NCI-H1417 treated with DMSO at 0.1 percent for 48 hours (cell line): ENCODE measurements around the gene MAEA.
"Not testable (repeated sequence)": the region's sequence is repeated elsewhere in the genome, so short reads cannot be mapped to it uniquely, and the experiment has no call there.

Experiments
- DNase-seq: peaks from one replicate; lab custom pipeline; 2025; lab: John Stamatoyannopoulos, UW

The MAEA gene

DNA sequence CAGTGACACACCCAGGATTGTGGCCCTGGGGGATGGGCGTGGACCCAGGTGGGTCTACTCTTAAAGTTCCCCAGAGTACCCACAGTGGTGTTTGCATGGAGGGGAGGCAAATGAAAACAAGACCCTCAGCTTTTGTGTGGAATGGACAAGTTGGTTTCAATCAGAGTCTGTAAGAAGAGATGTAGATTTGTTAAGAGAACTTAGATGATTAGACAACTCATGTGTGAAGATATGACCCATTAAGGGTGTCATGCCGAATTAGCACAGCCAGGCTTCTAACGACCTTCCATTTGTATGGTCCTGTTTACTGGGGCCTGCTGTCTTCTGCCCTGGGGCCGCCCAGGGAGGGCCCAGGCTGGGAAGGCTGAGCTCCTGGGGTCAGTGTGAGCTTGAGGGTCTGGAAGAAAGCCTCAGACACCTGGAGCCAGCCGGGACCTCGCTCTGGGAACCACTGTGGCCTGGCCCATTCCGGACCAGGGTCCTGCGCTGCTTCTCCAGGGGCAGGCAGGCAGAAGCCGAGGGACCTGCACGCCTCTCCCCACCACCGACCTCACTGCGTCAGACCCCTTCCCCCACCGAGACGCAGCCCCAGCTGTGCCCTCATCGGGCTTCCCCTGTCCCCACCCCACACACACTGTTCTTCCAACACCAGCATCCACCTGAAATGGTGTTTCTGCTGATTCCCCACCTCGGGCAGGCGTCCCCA is 77.7 kb downstream of the MAEA start:
- no peak for DNase-seq

DNA sequence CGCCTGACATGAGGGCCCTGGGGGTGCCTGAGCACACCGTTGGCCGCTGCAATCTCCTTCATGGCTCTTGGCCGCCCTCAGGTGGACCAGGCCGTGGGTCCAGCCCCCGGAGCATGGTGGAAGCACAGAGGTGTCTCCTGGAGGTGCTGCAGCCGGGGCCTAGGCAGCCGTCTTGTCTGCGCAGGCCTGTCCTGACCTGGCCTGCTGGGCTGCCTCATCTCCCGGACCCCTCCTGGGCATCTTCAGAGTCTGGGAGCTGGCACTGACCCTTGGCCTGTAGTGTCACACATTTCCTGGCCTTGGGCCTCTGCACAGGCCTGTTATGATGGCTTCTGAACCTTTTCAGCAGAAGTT is 78.2 kb downstream of the MAEA start:
- DNase-seq = no peak

DNA sequence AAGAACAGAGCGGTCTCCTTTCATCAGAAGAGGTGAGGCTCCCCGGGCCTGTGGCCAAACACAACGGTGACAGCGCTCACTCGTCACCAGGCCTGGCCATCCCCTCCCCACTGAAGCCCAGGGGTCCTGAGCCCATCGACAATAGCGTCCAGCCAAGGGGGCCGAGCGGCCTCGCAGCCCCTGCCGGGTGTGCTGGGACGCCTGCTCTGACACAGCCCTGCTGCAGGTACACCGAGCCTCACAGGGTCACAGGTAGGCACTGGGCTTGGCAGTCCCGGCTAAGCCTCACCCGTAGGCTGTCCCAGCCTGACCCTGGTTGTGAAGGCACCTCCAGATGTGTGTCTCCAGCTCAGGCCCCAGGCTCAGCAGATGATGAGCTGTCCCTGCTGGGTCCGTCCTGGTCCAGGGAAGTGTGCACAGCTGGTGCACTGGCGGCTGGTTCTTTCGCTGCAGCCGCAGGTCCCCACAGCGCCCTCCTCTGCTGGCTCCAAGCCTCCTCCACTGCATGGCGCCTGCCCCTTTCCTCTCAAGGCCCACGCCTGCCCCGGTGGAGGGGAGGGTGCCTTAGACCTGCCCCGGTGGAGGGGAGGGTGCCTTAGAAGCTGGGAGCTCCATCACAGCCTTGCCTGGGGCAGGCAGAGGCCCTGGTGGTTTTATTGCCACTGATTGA is 78.9 kb downstream of the MAEA start:
- no peak for DNase-seq

DNA sequence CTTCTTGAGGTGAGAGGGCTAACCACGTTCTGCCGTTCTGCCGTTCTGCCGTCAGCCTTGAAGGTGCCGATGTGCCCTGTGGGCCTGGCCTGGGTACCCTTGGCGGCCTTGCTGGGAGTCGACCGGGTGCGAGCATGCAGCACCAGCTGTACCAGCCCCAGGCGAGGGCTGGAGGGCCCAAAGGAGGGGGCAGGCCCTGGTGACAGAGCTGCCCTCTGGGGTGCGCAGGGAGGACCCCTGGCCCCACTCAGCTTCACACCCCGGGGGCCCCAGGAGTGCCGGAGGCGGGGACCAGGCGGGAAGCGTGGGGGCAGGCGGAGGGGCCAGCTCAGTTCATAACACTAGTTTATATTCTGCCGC is 79.4 kb downstream of the MAEA start:
- no peak for DNase-seq

DNA sequence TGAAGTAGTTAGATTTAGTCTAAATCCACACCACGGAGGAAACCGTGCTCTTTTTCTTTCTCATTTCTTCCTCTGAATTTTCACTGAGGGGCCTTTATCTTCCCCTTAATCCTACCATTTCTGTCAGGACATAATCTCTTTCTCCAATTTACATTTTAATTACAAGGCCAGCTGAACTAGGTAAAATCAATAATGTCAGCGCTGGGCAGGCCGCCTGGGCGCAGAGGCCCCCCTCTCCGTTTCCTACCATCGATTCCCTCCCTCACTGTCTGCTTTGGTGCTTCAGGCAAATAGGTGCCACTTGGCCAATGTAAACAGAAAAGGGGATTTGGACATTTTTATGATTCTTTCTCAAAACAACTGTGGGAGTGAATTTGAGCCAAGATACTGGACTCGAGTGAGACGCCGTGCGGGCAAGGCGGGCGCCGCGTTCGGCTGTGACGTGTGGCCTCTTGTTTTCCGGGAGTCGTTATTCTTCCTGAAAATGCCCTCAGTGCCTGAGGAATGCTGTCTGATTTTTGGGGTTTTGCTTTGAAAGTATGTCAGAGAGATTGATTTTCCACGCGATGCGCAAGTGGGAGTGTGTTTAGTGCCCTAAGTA is 79.9 kb downstream of the MAEA start:
- DNase-seq = no peak

DNA sequence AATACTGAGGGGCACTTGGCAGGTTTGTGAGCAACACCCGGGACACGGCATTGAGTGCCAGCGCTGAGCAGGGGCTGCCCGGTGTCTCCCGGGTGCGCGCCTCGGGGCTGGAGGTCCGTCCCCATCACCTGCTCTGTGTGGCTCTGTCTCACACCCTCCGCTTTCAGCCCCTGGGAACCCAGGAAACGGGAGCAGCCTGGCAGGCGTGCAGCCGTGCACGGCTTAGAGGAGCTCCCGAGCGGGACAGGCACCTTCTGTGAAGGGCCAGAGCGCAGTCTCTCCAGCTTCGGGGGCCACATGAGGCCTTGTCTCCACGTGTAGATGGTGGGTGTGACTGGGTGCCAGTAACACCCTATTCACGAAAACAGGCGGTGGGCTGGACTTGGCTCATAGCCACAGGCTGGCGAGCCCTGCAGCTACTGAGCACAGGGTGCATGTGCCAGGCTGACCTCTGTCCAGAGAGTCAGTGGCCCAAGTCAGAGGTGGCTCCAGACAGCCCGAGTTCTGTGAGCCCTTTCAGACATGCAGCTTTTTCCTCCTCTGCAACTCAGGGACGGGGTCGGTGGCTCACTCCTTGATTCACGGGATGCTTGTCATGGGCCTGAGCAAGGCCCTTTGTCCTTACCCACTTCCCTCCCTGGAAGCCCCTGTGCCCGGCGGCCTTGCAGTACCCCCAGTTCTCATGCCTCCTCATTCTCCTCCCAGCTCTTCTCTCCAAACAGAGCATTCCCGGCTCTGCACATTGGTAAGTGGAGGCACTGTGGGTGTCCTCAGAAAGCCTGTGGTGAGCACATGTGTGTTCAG is 80.8 kb downstream of the MAEA start:
- DNase-seq = no peak

DNA sequence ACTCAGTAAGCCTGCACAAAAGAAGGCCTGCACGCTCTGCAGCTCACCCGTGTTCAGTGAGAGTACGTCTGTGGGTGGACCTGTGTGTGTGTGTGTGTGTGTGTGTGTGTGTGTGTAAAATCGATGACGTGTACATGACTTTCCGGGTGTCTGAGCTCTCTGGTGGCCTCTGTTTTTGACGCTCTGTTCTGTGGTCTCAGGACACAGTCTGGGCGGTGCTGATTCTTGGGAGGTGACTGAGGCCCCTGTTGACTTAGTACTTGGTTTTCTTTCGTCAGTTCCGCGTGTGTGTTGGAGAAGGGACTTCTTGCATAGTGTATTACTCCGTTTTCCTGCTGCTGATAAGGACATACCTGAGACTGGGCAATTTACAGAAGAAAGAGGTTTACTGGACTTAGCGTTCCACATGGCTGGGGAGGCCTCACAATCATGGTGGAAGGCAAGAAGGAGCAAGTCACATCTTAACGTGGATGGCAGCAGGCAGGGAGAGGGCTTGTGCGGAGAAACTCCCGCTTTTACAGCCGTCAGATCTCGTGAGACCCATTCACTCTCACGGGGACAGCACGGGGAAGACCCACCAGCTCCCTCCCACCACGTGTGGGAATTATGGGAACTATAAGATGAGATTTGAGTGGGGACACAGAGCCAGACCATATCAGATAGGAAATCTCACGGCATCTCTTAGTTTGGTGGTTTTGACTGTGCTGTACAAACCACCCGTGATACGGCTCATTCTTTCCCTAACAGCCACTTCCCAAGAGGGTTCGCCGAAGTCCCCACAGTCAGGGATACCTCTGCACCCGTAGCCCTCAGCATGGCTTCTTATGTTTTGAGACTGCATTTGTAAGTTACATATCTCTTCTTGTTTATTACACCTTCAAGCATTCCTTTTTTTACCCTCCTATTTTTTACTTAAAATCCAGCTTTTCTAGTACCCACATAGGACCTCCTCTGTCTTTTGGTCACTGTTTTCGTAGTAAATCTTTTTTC is 81.8 kb downstream of the MAEA start:
- no peak for DNase-seq

DNA sequence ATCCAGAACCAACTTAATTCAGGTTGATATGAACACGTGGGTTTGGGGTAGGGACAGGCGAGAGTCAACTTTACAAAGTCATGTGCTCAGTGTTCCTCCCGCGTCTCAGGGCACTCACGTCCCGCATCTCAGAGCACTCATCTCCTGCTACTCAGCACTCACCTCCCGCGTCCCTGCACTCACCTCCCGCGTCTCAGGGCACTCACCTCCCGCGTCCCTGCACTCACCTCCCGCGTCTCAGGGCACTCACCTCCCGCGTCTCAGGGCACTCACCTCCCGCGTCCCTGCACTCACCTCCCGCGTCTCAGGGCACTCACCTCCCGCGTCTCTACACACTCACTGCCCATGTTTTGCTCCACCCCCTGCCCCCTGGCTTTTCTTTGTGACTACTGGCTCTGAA is 82.9 kb downstream of the MAEA start:
- DNase-seq = not testable (repeated sequence)

DNA sequence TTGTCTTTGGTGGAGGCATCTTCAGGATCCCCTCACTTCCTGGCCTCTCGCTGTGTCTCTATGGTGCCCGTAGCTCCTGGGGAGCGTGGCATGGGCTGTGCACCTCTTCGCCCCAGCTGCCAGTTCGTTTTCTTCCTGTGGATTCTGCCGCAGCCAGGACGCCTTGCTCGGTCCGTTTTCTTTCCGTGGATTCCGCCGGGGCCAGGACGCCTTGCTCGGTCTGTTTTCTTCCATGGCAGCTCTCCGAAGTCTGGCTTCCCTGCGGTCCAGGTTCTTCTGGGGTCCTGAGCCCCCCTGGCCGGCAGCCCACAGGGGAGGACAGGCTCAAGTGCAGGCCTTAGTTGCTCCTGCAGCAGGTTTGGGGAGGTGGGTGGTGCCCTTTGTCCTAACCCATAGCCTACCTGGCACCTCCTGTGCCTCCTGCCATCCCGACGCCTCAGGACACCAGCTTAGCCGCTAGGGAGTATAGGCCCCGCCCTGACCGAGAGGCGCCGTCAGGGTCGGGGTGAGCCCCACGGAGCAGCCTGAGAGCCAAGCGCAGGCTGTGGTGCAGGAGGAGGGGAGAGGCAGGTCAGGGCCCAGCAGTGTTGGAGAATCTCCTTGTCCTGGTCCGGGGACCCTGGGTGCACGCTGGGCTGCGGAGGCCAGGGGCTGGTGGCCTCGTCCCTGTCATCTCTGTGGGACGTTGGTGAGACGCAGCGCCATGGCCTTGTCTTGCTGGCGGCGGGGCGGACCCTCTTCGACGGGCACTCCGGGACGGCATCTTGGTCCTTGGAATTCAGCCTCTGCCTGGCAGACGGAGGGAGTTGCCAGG is 84.4 kb downstream of the MAEA start:
- no peak for DNase-seq

DNA sequence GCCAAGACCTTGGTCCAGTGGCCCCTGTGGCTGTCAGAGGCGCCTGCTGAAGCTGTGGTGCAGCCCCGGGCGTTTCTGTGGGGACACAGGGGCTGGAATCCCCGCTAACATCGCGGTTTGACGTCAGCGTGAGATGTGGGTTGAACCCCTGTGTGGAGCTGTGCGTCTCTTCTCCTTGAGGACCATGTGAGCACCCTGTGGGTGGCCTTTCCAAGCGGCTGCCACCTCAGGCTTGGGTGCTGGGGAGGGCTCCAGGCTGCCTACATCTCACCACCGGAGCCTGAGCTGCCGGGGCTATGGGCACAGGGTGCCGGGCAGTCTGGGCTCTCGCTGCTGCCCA is 85.0 kb downstream of the MAEA start:
- DNase-seq = no peak

DNA sequence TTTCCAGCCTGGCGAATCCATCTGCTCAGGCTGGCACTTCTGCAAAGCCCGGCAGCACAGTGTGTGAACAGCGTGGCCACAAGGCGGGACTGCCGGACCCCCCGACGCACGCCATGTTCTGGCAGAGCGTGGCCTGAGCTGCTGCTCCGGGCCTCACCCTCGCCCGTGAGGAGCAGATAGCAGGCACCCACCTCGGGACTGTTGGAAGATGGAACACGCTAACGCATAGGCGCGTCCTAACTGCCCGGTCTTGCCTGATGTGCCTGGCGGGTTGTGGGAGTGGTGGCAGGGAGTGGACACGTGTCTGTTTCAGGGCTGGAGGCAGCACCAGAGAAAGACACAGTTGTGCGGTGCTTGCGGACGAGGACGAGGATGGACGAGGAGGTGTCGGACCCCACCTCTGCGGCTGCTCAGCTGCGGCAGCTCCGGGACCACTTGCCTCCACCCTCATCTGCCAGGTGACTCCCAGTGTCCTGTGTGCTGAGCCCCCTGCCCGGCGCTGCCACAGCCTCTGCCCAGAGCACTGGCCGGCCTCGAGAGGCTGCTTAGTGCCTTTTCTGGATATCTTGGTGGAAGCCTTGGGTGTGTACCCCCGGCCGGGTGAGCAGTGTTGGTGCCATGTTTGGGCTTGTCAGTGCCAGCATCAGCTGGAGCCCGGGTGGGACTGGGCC is 85.5 kb downstream of the MAEA start:
- no peak for DNase-seq

DNA sequence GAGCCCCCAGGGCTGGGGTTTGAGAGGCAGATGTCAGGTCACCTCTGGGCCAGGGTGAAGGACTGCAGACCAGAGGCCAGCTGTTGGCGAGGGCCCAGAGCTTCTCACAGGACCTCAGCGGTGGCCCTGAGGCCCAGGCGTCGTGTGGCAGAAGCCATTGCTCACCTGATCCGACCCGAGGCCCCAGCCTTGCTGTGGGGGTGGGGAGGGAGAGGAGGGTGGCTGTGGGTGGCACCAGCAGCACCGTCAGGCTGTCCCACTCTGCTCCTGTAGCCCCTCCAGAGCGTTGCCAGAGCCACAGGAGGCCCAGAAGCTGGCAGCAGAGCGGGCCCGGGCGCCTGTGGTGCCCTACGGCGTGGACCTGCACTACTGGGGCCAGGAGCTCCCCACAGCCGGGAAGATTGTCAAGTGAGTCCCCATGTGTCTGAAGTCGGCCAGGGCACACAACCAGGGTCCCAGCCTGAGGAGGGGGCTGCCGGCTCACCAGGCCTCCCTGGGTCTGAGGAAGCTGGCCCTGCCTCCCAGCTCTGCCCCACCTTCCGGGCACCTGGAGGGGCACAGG is 86.2 kb downstream of the MAEA start:
- no peak for DNase-seq

DNA sequence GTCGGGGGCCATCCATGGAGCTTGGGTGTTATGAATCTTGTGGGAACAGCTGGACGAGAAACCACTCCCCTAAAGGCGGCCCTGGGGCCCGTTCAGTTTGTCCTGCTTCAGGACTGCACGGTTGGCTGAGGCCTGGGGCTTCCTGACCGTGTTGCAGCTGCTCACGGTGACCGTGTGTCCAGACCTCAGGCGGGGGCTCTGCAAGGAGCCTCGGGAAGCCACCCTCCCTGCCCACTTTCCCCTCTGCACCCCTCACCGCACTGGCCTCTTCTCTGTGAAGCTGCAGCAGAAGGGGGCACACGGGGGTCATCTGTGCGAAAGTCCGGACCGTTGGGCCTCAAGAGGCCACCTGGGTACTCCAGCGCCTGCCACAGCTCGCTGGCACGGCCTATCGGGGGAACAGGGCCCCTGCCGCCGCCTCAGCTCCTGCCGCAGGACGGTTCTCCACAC is 86.7 kb downstream of the MAEA start:
- DNase-seq = no peak

DNA sequence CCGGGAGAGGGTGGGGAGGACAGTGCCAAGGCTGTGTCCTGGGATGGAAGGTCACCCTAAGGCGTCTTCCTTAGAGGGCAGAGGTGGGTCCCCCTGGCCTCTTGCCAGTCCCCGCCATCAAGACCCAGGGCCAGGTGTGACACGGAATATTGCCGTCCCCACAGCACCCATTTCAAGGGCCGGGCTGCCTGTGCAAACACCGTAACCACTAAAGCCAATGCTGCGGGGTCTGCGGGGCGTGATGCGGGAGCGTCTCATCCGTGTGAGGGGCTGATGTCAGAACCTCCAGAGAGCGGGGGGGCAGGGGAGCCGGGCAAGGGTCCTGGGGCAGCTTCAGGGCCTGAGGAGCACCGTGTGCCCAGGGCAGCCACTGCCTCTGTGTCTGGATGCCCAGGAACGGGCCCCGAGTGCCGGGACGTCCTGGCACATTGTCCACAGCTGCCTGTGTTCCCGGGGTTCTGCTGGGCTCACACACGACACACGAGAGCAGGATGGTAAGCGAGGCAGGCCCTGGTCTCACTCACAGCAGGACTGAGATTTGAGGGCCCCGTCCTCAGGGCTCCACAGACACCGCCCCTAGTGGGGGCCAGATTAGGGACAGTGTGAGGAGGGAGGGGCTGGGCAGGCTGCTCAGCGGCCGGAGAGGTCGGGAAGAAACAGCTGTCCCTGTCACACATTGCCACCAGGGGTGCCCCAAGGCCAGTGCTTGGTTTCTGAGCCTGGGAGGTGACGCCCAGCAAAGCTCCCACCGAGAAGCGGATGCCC is 87.3 kb downstream of the MAEA start:
- no peak for DNase-seq

DNA sequence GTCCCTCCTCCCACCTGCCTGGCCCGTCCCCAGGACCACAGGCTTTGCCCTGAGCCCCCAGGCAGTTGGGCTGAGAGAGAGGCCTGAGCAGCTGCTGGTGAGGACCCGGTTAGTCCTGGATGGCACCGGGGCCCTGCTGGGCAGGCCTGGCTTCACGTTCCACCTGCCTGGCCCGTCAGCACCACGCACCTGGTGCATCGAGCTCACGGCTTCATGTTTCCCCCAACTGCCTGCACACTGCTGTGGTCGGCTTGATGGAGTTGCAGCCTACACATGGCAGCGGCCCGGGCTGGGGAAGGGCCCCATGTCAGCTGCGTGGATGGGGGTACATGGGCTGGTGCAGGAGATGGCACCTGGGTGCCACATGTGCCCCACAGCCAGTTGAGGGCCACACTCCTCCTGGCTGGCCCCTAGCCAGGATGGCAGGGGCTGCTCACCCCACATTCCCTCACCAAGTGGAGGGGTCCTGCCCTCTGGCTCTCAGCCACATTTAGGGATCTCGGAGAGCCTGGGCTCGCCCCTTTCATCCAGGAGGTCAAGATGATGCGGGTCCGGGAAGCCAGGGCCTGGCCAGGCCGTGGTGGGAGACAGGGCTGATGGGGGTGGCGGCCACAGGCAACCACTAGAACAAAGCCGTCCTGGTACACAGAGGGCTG is 88.0 kb downstream of the MAEA start:
- DNase-seq = no peak

DNA sequence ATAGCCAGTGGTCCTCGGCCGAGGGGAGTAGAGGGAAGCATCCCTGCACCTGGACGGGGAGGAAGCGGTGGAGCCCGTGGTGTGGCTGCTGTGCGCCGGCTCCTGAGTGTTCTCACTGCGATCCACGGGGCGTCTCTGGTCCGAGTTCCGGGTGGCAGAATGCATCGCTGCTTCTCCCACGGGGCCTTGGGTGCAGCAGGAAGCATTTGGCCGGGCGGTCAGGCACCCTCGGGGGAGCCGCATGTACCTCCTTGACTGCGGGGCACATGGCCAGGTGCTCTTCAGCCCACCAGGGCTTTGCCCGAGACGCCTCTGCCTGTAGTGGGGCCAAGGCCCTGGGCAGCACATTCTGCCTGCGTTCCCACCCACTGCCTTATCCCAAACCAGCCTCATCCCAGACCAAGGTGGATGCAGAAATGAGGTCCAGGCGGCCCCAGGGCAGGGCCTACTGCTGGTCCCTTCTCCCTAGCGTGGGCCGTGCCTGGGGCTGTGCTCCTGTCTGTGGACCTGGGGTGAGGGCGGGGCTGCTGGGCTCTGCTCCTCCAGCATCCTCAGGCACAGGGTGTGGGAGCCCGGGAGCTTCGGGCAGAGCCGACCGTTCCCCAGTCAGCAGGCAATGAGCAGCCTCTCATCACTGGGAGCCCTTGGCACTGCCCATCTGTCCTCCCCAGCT is 89.0 kb downstream of the MAEA start:
- no peak for DNase-seq

DNA sequence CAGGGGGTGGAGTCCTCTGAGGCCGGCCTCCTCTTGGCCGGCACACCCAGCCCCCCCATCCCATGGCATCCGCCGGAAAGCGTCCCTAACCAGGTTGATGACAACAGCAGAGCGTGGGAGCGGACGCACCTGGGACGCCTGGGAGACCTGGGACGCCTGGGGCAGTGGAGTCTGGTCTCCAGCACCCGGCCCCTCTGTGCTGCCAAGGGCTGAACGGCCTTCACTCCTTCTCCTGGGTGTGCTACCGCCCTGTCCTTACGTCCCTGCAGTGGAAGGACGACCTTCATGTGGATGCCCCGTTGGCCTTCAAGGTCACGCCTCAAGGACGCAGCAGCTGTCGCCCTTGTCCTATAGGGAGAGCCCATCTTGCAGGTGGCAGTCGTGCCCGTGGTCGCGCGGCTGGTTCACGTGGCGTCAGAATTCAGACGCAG is 89.7 kb downstream of the MAEA start:
- no peak for DNase-seq

DNA sequence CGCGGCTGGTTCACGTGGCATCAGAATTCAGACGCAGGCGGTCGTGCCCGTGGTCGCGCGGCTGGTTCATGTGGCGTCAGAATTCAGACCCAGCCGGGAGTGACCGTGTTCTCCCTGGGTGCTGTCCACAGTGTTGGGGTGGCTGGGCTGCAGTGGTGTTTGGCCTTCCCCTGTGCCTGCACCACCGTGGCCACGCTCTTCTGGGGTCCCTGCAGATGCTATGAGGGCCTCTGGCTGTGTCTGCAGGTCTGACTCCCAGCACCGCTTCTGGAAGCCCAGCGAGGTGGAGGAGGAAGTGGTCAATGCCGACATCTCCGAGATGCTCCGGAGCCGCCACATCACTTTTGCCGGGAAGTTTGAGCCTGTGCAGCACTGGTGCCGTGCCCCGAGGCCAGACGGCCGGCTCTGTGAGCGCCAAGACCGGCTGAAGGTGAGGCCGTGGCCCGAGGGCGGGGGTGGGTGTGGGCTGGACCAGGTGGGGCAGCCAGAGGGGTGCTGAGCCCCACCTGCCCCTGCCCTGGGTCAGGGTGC is 90.2 kb downstream of the MAEA start:
- no peak for DNase-seq
